ENCODE measurements around the gene NR3C2.

The NR3C2 gene

GRCh38 chr4:148067301-148067916 is 374.8 kb downstream of the NR3C2 start:
- no peak for DNase-seq

DNA sequence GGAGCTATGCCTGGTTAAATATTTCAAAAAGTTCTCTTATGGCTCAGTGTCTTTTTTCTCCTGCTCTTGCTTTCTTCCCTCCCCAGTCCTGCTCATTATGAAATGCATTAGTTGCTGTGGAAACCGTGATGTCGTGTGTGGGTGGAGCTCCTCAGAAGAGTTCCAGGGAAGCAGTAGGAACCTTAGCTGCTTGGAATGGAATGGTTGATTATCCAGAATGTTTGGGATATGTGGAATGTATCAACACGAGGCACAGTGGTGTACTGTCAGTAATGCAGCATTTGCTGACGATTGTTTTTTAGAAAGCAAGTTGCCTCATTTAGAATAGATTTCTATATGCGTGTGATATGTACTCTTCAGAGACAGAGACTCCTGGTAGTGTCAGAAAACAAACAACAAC is 377.1 kb downstream of the NR3C2 start:
- no peak for DNase-seq

GRCh38 chr4:148064451-148064850 is 377.8 kb downstream of the NR3C2 start:
- DNase-seq, result no peak

- DNase-seq, result no peak
Measured at GRCh38 chr4:148062301-148062950, 379.8 kb downstream of the NR3C2 start.

DNA sequence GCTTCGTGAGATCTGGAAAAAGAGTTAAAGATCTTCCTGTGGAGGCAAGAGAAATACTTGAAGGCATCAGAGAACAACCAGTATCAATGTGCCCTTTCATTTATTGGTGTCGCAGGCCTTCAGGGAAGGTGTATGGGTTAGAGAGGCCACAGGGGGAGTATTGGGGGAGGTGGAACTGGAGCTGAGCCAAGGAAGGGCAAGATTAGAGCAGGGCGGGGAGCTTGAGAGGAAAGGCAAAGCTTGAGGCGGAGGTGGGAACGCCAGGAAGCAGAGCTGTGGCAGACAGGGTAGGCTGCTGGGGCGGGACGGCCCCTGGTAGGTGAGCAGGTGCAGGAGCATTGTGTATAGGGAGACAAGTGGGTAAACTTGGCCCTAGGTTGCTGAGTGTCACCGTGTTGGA is 380.4 kb downstream of the NR3C2 start:
- DNase-seq, result no peak

DNA sequence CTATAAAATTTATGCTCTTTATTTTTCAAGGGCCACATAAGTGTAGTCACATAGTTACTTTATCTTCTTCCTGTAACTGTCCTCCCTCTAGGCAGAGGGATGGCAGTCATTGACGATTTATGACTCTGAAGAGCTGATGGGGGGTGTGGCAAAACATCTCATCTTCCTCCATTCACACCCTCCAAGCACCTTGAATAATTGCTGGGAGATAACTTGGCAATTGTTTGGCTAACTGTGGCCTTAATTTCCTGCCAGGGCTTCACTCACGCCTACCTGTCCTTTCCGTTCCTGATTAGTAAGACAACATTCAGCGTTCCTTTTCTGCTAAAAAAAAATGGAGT is 381.1 kb downstream of the NR3C2 start:
- no peak for DNase-seq

DNA sequence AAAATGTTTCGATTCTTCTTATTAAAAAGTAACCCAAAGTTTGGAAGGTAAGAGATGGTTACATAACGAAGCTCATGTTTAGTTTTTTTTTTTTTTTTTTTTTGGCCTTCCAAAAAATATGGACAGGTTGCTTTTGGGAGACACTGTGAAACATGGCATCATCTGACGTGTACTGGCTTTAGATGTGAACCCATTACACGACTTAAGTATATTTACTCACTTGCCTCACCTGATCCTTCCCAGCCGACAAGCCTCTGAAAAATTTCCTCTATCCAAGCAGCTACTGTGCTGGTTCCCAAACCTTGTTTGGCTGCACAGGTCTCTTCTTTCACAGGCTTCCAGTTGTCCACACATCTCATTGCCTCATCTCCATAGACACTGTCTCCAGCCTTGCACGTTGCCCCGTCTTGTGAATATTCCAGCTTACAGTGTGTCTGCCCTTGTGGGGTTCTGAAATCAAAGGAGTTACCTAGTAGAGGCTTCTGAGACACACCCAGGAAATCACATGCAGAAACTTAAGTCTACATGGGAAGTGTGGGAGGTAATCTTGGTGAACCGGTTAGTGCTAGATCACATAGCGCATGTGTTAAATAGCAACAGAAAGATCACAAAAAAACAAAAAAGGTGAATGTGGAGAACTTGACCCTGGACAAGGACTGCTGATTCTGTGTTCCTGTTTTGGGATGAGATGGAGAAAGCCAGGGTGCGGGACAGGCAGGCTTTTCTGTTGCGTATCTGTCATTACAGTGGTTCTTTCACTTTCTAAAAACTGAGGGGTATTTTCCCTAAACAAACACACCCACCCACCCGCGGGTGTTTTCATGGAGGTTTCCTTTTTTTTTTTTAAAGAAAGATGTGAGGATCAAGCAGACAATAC is 381.7 kb downstream of the NR3C2 start:
- no peak for DNase-seq

- DNase-seq, result no peak
Measured at GRCh38 chr4:148059617-148060180, 382.5 kb downstream of the NR3C2 start.

- no peak for DNase-seq
Measured at GRCh38 chr4:148057984-148058859, 384.0 kb downstream of the NR3C2 start.

GRCh38 chr4:148057516-148057915 is 384.7 kb downstream of the NR3C2 start:
- peak; percentile 13 for DNase-seq

DNA sequence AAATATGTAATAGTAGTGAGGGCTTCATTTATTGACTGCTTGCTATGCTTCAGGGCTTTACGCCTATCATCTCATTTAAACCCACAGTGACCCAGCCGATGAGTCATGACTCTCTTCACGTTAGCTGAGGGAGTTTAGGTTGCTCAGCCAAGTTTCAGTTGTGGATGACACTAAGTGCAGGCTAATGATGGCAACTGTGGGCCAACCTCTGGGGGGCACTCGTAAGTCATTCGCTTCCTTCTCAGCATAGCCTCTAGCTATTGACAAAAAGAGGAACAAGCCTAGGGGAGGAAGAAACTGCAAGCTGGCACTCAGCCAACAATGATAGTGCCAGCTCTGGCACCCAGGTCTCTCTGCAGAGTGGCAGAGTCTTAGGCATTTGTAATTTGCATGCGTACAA is 385.3 kb downstream of the NR3C2 start:
- peak; percentile 51 for DNase-seq

GRCh38 chr4:148055844-148056243 is 386.4 kb downstream of the NR3C2 start:
- no peak for DNase-seq

GRCh38 chr4:148054275-148054674 is 387.9 kb downstream of the NR3C2 start:
- DNase-seq, result peak; percentile 58

- peak; percentile 42 for DNase-seq
Measured at GRCh38 chr4:148053298-148054003, 388.8 kb downstream of the NR3C2 start.

DNA sequence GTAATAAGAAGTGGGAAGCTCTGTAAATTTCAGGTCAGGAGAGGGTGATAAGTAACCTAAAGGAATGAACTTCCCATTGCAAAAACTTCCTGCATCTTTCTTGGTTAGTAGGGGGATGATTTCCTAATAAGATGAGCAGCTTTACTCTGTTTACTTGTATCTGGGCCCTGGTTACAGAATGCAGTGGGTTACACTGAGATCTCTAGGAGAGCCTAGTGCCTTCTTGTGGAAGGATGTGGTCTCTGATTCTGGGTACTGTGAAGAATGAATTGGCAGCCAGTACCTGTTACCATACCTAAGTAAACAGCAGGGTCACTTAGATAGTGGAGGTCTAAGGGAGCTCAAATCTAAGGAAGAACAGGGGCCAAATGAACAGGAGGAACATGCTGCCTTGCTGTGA is 389.8 kb downstream of the NR3C2 start:
- DNase-seq, result no peak

GRCh38 chr4:148051403-148051802 is 390.8 kb downstream of the NR3C2 start:
- no peak for DNase-seq

DNA sequence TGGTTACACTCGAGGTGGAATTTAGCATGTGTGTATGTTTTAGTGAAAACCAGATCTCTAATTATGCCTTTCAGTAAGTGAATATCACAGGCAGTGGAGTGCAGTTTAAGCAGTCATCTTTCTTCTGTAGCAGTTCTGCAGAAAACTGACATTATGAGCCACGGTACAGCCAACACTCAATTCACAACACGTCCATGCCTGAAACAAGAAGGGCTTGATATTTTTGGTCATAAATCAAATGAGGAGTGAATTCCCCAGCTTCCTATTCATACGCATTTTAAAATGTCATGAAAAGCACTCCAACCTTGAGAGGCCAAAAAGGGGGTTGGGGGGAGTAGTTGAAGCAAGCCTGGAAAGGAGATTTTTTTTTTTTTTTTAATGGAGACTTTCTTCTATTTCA is 393.6 kb downstream of the NR3C2 start:
- peak; percentile 14 for DNase-seq

- no peak for DNase-seq
Measured at GRCh38 chr4:148044912-148045352, 397.3 kb downstream of the NR3C2 start.

GRCh38 chr4:148044089-148044911 is 397.9 kb downstream of the NR3C2 start:
- DNase-seq, result no peak

DNA sequence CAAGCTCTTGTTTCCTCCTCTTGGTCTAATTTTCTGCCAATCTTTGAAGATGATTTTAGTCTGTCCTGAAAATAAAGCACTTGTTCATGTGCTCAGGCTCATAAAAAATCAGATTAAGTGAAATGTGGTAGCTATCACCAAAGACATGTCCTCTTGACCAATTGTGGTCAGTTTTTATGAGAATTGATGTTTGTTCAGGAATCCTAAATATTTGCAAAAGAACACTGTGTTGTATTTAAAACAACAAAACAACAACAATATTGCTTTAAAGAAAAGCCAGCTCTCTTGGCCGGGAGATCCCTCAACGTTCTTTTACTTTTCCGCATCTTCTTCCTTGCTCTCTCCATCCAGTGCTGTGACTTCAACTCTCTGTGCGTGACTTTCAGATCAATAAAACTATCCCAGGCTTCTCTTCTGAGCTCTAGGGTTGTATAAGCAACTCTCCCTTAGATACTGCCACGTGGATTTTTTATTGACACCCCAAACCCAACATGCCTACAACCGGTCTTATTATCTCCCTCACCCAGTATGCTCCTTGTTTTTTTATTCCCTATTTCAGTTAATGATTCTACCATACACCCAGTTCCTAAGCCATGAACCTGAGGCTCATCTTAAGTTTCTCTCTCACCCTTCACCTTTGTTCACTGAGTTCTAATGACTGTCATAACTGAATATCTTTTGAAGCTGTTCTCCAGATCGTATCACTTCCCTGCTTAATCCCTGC is 400.4 kb downstream of the NR3C2 start:
- DNase-seq, result no peak
